Ovary (tissue), 9 donors: ENCODE results near the gene BCL3. TPM values are rescaled to one million over a fixed set of nuclear protein-coding genes. Genes with fewer than 3 reads are reported as not detected.
A peak's percentile ranks its signal among the peaks of the same experiment; 100 is the strongest.

ENCODE experiments used
- DNase-seq, 5 donors: peaks; one replicate each; pipeline ENCODE4 v3.0.0-alpha.2; 2019 to 2020
- H3K27ac ChIP-seq, 2 donors: fragments of 200-600 bp; one replicate each; pipeline versions ENCODE4 v1.5.1 to v1.8.0; 2019 to 2022
- H3K27me3 ChIP-seq: fragments of 200-600 bp; one replicate; pipeline ENCODE4 v1.8.0; 2022
- H3K36me3 ChIP-seq: fragments of 200-600 bp; sonication (generic); one replicate; pipeline ENCODE4 v1.5.1; 2019
- H3K4me1 ChIP-seq: one replicate; pipeline ENCODE4 v1.8.1; 2013; ENCODE audit warnings: mild to moderate bottlenecking, moderate library complexity; ENCODE audit not compliant: insufficient read depth
- H3K4me3 ChIP-seq: fragments of 200-600 bp; sonication (generic); one replicate; pipeline ENCODE4 v1.5.1; 2017
- H3K9me3 ChIP-seq, 2 donors: fragments of 200-600 bp in 1 of 2; sonication (generic) in 1 of 2; one replicate each; pipeline versions ENCODE4 v1.5.1 to v1.8.1; 2013 to 2019; ENCODE audit warnings: mild to moderate bottlenecking in 1 of 2, moderate library complexity in 1 of 2
- CTCF ChIP-seq, 3 donors: fragments of 450-650 bp in 2 of 3; fragments of 200-600 bp in 1 of 3; IDR thresholded peaks; one replicate each; pipeline versions ENCODE4 v1.5.1 to v1.8.0; 2016 to 2022; ENCODE audit warnings: antibody characterized with exemption in 3 of 3, mild to moderate bottlenecking in 1 of 3
- EP300 ChIP-seq: sonication (generic); formaldehyde crosslinking; IDR thresholded peaks from one replicate; pipeline ENCODE4 v1.6.1; 2017; ENCODE audit warnings: antibody characterized with exemption
- POLR2A ChIP-seq: fragments of 450-650 bp; IDR thresholded peaks from one replicate; pipeline ENCODE4 v1.6.1; 2017; ENCODE audit warnings: antibody characterized with exemption, mild to moderate bottlenecking, moderate library complexity
- WGBS, 3 donors: extraction: QIAGEN DNeasy Blood & Tissue Kit in 1 of 3; methylation state at CpG; one replicate each; pipeline versions ENCODE4 v1.1.5 to v1.1.7; 2013 to 2017; 5-methylcytosine and 5-hydroxymethylcytosine counted together
- intact Hi-C, 4 donors: fragments of 100-400 bp; cut with DNase I; formaldehyde crosslinking; loops; one replicate each; pipeline versions ENCODE4 v1.11.0 to v1.15.1; 2022 to 2023
- polyA plus RNA-seq, 2 donors: library from polyadenylated mRNA; stranded (reverse); fragments of 200-250 nt in 1 of 2; fragments of 350-450 nt in 1 of 2; fragmentation: Illumina TruSeq in 1 of 2; extraction: RNeasy Lipid Tissue Mini Kit (QIAGEN cat#74804) in 1 of 2; gene quantifications; one replicate each; pipeline ENCODE4 v1.2.3, GENCODE V29; 2013 to 2014
- total RNA-seq, 7 donors: library from RNA; depleted of rRNA in 2 of 7; stranded (reverse); fragments of >200 nt in 2 of 7; fragmentation: NEBNext Ultra II Directional in 3 of 7; extraction: Animal tissue kit (Norgen Biotek cat#: 25700) in 3 of 7; gene quantifications; one replicate each; pipeline versions ENCODE4 v1.1.0 to v1.2.4, GENCODE V29; 2016 to 2023
- donor health status: DM: no; HTN: no; CAD: no; lungs with moderate emphysema.
- donor health status: DM: no; HTN: no; CAD: no.
- donor health status: Bipolar disorder and iron deficiency.
- donor health status: DM: yes; HTN: yes; CAD: no.
- donor health status: DM: no; HTN: no; CAD: no.
- donor health status: DM: yes; HTN: yes; CAD: no.

The BCL3 gene
- total and polyA plus RNA-seq, 9 donors: 3.2 to 141 (median 43.4) TPM

DNA sequence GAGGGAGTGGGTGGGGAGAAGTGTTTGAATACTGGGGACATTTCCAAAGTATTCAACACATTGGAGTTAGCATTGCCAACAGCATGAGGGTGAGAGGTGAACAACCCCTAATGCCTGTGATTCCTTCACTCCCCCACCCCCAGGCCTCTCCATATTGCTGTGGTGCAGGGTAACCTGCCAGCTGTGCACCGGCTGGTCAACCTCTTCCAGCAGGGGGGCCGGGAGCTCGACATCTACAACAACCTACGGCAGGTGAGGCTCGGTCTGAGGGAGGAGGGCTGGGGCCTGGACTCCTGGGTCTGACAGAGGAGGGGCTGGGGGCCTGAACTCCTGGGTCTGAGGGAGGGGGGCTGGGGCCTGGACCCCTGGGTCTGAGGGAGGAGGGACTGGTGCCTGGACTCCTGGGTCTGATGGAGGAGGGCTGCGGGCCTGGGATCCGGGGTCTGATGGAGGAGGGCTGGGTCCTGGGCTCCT lies 7.6 kb downstream of the BCL3 start:
- H3K4me1 ChIP-seq: peaks cover 26% of the 10 kb centered on the region

DNA sequence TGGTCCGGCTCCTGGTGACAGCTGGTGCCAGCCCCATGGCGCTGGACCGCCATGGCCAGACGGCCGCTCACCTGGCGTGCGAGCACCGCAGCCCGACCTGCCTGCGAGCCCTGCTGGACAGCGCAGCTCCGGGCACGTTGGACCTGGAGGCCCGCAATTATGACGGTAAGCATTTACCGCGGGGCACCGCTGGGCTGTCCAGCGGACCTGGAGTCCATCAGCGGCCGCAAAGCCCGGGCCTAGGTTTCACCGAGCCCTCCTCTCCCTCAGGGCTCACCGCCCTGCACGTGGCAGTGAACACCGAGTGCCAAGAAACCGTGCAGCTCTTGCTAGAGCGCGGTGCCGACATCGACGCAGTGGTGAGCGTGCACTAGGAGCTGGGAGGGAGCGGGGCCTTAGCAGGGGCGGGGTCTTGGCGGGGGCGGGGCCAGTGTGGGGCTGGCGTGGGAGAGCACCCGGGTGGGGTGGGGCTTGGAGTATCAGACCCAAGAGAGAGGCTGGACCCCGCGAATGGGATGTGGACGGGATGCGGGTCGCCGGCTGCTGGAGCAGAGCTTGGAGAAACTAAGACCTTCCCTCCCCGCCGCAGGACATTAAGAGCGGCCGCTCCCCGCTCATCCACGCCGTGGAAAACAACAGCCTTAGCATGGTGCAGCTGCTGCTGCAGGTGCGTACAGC lies 8.7 kb downstream of the BCL3 start:
- 15 to 41% (median 21%) methylated on average over 48 to 53 of the region's 53 CpGs for WGBS, 3 donors
- TF ChIP-seq EP300: no peak
- TF ChIP-seq POLR2A: no peak
- TF ChIP-seq CTCF (IDR thresholded peaks at IDR 0.05): no peak
- H3K4me3 ChIP-seq: peak overlapping the region; percentile 37
- intact Hi-C loops: no loop called here
- peak overlapping the region; percentile 26 to 72 for H3K27ac ChIP-seq
- H3K27me3 ChIP-seq: no peaks in the 10 kb centered on the region
- H3K4me1 ChIP-seq: peaks cover 26% of the 10 kb centered on the region
- DNase-seq: peak; percentile 76 to 87 (median 79)
- H3K9me3 ChIP-seq: no peaks in the 10 kb centered on the region
- no peaks in the 10 kb centered on the region for H3K36me3 ChIP-seq

More for the DNA sequence above, 7.6 kb downstream of the BCL3 start:
- intact Hi-C loops: no loop called here
- Histone ChIP-seq H3K27me3 (no peaks in the 10 kb centered on the region), H3K9me3 (no peaks in the 10 kb centered on the region), H3K36me3 (no peaks in the 10 kb centered on the region), H3K27ac (no peak overlapping the region), H3K4me3 (no peak overlapping the region)
- WGBS, 3 donors: 72 to 82% (median 76%) methylated on average over 7 of the region's 7 CpGs
- peak in 2 of 5 donors; percentile 44 to 52 for DNase-seq
- no peak for TF ChIP-seq CTCF (IDR thresholded peaks at IDR 0.05)
- TF ChIP-seq POLR2A: no peak
- TF ChIP-seq EP300: no peak

GRCh38 chr19:44757735-44758505 lies 9.4 kb downstream of the BCL3 start:
- Histone ChIP-seq H3K4me1 (peaks cover 22% of the 10 kb centered on the region), H3K36me3 (no peaks in the 10 kb centered on the region), H3K27me3 (no peaks in the 10 kb centered on the region), H3K27ac (peak overlapping the region; percentile 26 to 72), H3K9me3 (no peaks in the 10 kb centered on the region), H3K4me3 (peak overlapping the region; percentile 37)
- 6 to 8% (median 7%) methylated on average over 66 to 68 of the region's 68 CpGs for WGBS, 3 donors
- intact Hi-C loops: no loop called here
- DNase-seq: peak; percentile 67 to 86 (median 78)
- no peak for TF ChIP-seq EP300
- peak in 1 of 3 donors; percentile 34 for TF ChIP-seq CTCF (IDR thresholded peaks at IDR 0.05)

GRCh38 chr19:44758596-44758995 lies 10.1 kb downstream of the BCL3 start:
- 44 to 55% (median 53%) methylated on average over 9 of the region's 9 CpGs for WGBS, 3 donors
- intact Hi-C loops: no loop called here
- peaks cover 22% of the 10 kb centered on the region for H3K4me1 ChIP-seq
- H3K4me3 ChIP-seq: peak overlapping the region; percentile 37
- peak overlapping the region in 1 of 2 donors; percentile 72 for H3K27ac ChIP-seq
- H3K9me3 ChIP-seq: no peaks in the 10 kb centered on the region
- peak in 3 of 5 donors; percentile 40 to 55 (median 53) for DNase-seq
- TF ChIP-seq CTCF (IDR thresholded peaks at IDR 0.05) (no peak), POLR2A (no peak), EP300 (no peak)
- H3K36me3 ChIP-seq: no peaks in the 10 kb centered on the region
- no peaks in the 10 kb centered on the region for H3K27me3 ChIP-seq
